Neural cell (in vitro differentiated cells): ENCODE data around the gene CAGE1. TPM values are rescaled to one million over a fixed set of nuclear protein-coding genes. Genes with fewer than 3 reads are reported as not detected.

Experiments
- H2AFZ ChIP-seq: fragments of 200-600, 300-800 bp; sonication (generic), shearing (Covaris generic); 2 replicates; pipeline ENCODE4 v1.6.0; 2014; ENCODE audit warnings: low read depth, mild to moderate bottlenecking, antibody characterized with exemption, low read length, moderate library complexity
- H3F3A ChIP-seq: fragments of 200-600 bp; shearing (Covaris generic); 2 replicates; pipeline ENCODE4 v1.6.1; 2016; ENCODE audit warnings: mild to moderate bottlenecking, moderate library complexity, mixed read lengths, antibody characterized with exemption, low read length; ENCODE audit not compliant: insufficient read depth, poor library complexity, severe bottlenecking
- H3K27ac ChIP-seq: fragments of 200-600, 300-800 bp; sonication (generic), shearing (Covaris generic); 2 replicates; pipeline ENCODE4 v1.5.1; 2014; ENCODE audit warnings: mild to moderate bottlenecking, low read length, moderate library complexity
- H3K27me3 ChIP-seq: fragments of 300-800, 200-600 bp; sonication (generic), shearing (Covaris generic); 2 replicates; pipeline ENCODE4 v1.6.0; 2014; ENCODE audit warnings: mild to moderate bottlenecking, low read depth, low read length, moderate library complexity; ENCODE audit not compliant: insufficient read depth
- H3K36me3 ChIP-seq: fragments of 300-800, 200-600 bp; sonication (generic), shearing (Covaris generic); 2 replicates; pipeline ENCODE4 v1.5.1; 2014; ENCODE audit warnings: mild to moderate bottlenecking, antibody characterized with exemption, low read length, moderate library complexity; ENCODE audit not compliant: insufficient read depth
- H3K4me2 ChIP-seq: fragments of 300-800, 200-600 bp; sonication (generic), shearing (Covaris generic); 2 replicates; pipeline ENCODE4 v1.6.0; 2014; ENCODE audit warnings: mild to moderate bottlenecking, low read length
- H3K4me3 ChIP-seq: fragments of 300-800, 200-600 bp; sonication (generic), shearing (Covaris generic); 2 replicates; pipeline ENCODE4 v1.5.1; 2014; ENCODE audit warnings: mild to moderate bottlenecking, low read length, moderate library complexity
- H3K79me2 ChIP-seq: fragments of 200-600 bp; shearing (Covaris generic); replicated peaks from 2 replicates; pipeline ENCODE4 v1.6.0; 2014; ENCODE audit warnings: mild to moderate bottlenecking, low read length, moderate library complexity; ENCODE audit not compliant: insufficient read depth
- H3K9ac ChIP-seq: fragments of 300-800, 200-600 bp; sonication (generic), shearing (Covaris generic); 2 replicates; pipeline ENCODE4 v1.6.1; 2016; ENCODE audit warnings: mild to moderate bottlenecking, low read length, mixed read lengths
- H3K9me2 ChIP-seq: fragments of 200-600 bp; shearing (Covaris generic); 2 replicates; pipeline ENCODE4 v1.6.1; 2016; ENCODE audit warnings: mild to moderate bottlenecking, low read length, mixed read lengths; ENCODE audit not compliant: insufficient read depth
- H3K9me3 ChIP-seq: fragments of 200-600, 300-800 bp; sonication (generic), shearing (Covaris generic); 2 replicates; pipeline ENCODE4 v1.6.1; 2016; ENCODE audit warnings: mild to moderate bottlenecking, mixed run types, low read length, moderate library complexity, mixed read lengths
- H4K20me1 ChIP-seq: fragments of 200-600 bp; shearing (Covaris generic); 2 replicates; pipeline ENCODE4 v1.6.1; 2016; ENCODE audit warnings: mild to moderate bottlenecking, mixed run types; ENCODE audit not compliant: insufficient read depth
- EP300 ChIP-seq: fragments of 450-650 bp; conservative IDR thresholded peaks from 2 replicates; pipeline ENCODE4 v1.6.1; 2014; ENCODE audit warnings: antibody characterized with exemption, mild to moderate bottlenecking, moderate library complexity; ENCODE audit not compliant: poor library complexity, severe bottlenecking
- EZH2 ChIP-seq: fragments of 200-600, 300-800 bp; shearing (Covaris generic), sonication (generic); IDR thresholded peaks from 2 replicates; pipeline ENCODE4 v1.6.1; 2014; ENCODE audit warnings: antibody characterized with exemption, low read length, borderline replicate concordance, mild to moderate bottlenecking; ENCODE audit not compliant: insufficient read depth, poor library complexity, severe bottlenecking
- MXI1 ChIP-seq: fragments of 450-650 bp; conservative IDR thresholded peaks from 2 replicates; pipeline ENCODE4 v1.6.1; 2014; ENCODE audit warnings: antibody characterized with exemption, mild to moderate bottlenecking; ENCODE audit not compliant: poor library complexity, severe bottlenecking
- POLR2AphosphoS5 ChIP-seq: IDR thresholded peaks from 2 replicates; pipeline ENCODE4 v1.6.1; 2012
- RAD21 ChIP-seq: fragments of 450-650 bp; conservative IDR thresholded peaks from 2 replicates; pipeline ENCODE4 v1.6.1; 2014; ENCODE audit warnings: antibody characterized with exemption, mild to moderate bottlenecking, moderate library complexity
- REST ChIP-seq: IDR thresholded peaks from 2 replicates; pipeline ENCODE4 v1.6.1; 2012; ENCODE audit warnings: borderline replicate concordance
- SMC3 ChIP-seq: fragments of 450-650 bp; conservative IDR thresholded peaks from 2 replicates; pipeline ENCODE4 v1.6.1; 2014; ENCODE audit warnings: antibody characterized with exemption, mild to moderate bottlenecking, moderate library complexity; ENCODE audit not compliant: poor library complexity
- TAF1 ChIP-seq: IDR thresholded peaks from 2 replicates; pipeline ENCODE4 v1.6.1; 2012; ENCODE audit warnings: low read depth
- polyA plus RNA-seq: library from polyadenylated mRNA; depleted of rRNA; stranded (reverse); fragments of >200 nt; gene quantifications from 2 replicates; pipeline ENCODE4 v1.2.3, GENCODE V29; 2014
- TF ChIP-seq, protein P1 (sequence below): fragments of 450-650 bp; IDR thresholded peaks from 2 replicates; pipeline ENCODE4 v1.5.1; 2014; ENCODE audit warnings: antibody characterized with exemption, mild to moderate bottlenecking, moderate library complexity; ENCODE audit not compliant: poor library complexity, severe bottlenecking

CAGE1 gene
- polyA plus RNA-seq, 1 donor from 2014 or later: not detected

DNA sequence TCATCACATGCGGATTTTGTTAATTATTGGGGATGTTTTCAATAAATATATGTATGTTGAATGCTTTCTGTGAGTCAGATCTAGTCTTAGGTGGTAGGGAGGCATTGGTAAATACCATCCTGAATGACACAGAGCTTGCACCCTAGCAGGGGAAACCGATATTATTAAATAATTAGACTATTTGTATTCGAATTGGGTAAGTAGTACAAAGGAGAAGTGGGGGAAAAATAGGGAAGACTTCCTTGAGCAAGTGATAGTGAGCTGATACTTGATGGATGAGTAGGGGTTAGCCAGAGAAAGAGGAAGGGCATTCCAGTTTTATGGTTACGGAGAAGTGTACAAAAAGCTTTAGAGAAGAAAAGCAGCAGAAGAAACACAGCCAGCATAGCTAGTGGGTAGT, 1.6 kb upstream of the CAGE1 start:
- no peak for TF ChIP-seq RAD21
- no peak for TF ChIP-seq EZH2
- no peak for TF ChIP-seq TAF1
- TF ChIP-seq MXI1: no peak
- no peak for TF ChIP-seq EP300
- TF ChIP-seq SMC3: no peak
- TF ChIP-seq, protein P1, sequence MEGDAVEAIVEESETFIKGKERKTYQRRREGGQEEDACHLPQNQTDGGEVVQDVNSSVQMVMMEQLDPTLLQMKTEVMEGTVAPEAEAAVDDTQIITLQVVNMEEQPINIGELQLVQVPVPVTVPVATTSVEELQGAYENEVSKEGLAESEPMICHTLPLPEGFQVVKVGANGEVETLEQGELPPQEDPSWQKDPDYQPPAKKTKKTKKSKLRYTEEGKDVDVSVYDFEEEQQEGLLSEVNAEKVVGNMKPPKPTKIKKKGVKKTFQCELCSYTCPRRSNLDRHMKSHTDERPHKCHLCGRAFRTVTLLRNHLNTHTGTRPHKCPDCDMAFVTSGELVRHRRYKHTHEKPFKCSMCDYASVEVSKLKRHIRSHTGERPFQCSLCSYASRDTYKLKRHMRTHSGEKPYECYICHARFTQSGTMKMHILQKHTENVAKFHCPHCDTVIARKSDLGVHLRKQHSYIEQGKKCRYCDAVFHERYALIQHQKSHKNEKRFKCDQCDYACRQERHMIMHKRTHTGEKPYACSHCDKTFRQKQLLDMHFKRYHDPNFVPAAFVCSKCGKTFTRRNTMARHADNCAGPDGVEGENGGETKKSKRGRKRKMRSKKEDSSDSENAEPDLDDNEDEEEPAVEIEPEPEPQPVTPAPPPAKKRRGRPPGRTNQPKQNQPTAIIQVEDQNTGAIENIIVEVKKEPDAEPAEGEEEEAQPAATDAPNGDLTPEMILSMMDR: no peak
- TF ChIP-seq POLR2AphosphoS5: no peak
- no peak for TF ChIP-seq REST
- H3K27me3 ChIP-seq: no peaks in the 10 kb centered on the region
- H3K9me3 ChIP-seq: no peaks in the 10 kb centered on the region
- H3K27ac ChIP-seq: no peak overlapping the region
- peak overlapping the region; percentile 87 for H3K4me3 ChIP-seq
- H3K79me2 ChIP-seq: peaks cover 6% of the 10 kb centered on the region
- no peaks in the 10 kb centered on the region for H3F3A ChIP-seq
- H3K9me2 ChIP-seq: no peaks in the 10 kb centered on the region
- H3K9ac ChIP-seq: no peak overlapping the region
- H4K20me1 ChIP-seq: no peaks in the 10 kb centered on the region
- H3K36me3 ChIP-seq: no peaks in the 10 kb centered on the region
- peak overlapping the region; percentile 76 for H3K4me2 ChIP-seq
- H2AFZ ChIP-seq: no peak overlapping the region

DNA sequence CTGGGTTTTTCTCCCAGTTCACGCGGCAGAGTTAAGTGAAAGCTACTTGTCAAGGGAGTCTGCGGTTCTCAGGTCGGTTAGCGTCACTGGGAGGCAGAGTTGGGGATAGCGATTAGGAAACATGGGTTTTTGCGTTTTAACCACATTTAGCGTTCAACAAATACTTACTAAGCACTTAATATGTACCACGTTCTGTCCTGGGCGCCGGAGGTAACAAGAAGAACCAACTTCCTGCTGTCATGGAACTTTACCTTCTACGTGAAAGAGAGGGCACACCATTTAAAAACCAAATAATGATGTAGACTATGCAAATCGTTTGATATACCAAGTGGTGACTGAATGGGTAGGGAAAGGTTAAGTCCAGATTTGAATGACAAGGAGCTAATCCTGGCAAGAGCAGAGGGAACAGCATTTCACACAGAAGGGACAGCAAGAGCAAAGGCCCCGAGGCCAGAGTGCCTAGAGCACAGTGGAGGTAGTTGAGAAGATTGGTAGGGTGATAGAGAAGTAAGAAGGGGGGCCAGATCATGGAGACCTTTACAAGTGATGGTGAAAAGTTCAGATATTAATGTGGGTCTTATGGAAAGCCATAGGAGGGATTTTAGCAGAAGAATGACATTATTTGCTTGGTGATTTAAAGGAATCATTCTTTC, 810 bp upstream of the CAGE1 start:
- H3K27ac ChIP-seq: peak overlapping the region; percentile 50
- peak overlapping the region; percentile 76 for H3K4me2 ChIP-seq
- peak overlapping the region; percentile 74 for H3K9ac ChIP-seq
- H3K36me3 ChIP-seq: no peaks in the 10 kb centered on the region
- no peaks in the 10 kb centered on the region for H3K9me3 ChIP-seq
- H3F3A ChIP-seq: no peaks in the 10 kb centered on the region
- H3K27me3 ChIP-seq: no peaks in the 10 kb centered on the region
- H2AFZ ChIP-seq: peak overlapping the region; percentile 32
- TF ChIP-seq RAD21 (peak; percentile 66), POLR2AphosphoS5 (no peak), SMC3 (peak; percentile 45)
- TF ChIP-seq, protein P1: peak; percentile 53
- H3K4me3 ChIP-seq: peak overlapping the region; percentile 87
- H3K9me2 ChIP-seq: no peaks in the 10 kb centered on the region
- H3K79me2 ChIP-seq: peaks cover 6% of the 10 kb centered on the region
- no peaks in the 10 kb centered on the region for H4K20me1 ChIP-seq
